Measurements from ENCODE around the gene PRKCZ. TPM values are rescaled to one million over a fixed set of nuclear protein-coding genes. Genes with fewer than 3 reads are reported as not detected.

The PRKCZ gene
- total RNA-seq, 2 experiments from 2014 or later = 6.8 to 12.8 TPM

GRCh38 chr1:2030076-2030871 is 19.9 kb upstream of the PRKCZ start:
- CTCF ChIA-PET = interaction anchor here (0.6 to 1.6 kb wide), 4 partner anchors 14 to 43 kb away, joined by 3 to 4 read pairs (median 4); no protein-coding TSS in a partner anchor
- Mint-ChIP-seq H3K27ac (no peak overlapping the region), H3K9me3 (ENCODE audit: low read depth) (no peaks in the 10 kb centered on the region)

GRCh38 chr1:2031546-2032540 is 18.4 kb upstream of the PRKCZ start:
- no peak for DNase-seq
- no peak for ATAC-seq
- Mint-ChIP-seq H3K27me3 (no peaks in the 10 kb centered on the region), H3K27ac (no peak overlapping the region), H3K9me3 (ENCODE audit: low read depth) (no peaks in the 10 kb centered on the region), H3K4me3 (no peak overlapping the region), H3K36me3 (no peaks in the 10 kb centered on the region), H3K4me1 (no peaks in the 10 kb centered on the region)
- CTCF ChIA-PET = interaction anchor here (1.2 to 1.6 kb wide), 2 partner anchors 12 to 15 kb away, joined by 3 to 4 read pairs; no protein-coding TSS in a partner anchor

More at GRCh38 chr1:2030076-2030871, 19.9 kb upstream of the PRKCZ start:
- DNase-seq = no peak
- Mint-ChIP-seq H3K4me3 (no peak overlapping the region), H3K36me3 (no peaks in the 10 kb centered on the region), H3K4me1 (peaks cover 2% of the 10 kb centered on the region), H3K27me3 (no peaks in the 10 kb centered on the region)
- no peak for ATAC-seq

DNA sequence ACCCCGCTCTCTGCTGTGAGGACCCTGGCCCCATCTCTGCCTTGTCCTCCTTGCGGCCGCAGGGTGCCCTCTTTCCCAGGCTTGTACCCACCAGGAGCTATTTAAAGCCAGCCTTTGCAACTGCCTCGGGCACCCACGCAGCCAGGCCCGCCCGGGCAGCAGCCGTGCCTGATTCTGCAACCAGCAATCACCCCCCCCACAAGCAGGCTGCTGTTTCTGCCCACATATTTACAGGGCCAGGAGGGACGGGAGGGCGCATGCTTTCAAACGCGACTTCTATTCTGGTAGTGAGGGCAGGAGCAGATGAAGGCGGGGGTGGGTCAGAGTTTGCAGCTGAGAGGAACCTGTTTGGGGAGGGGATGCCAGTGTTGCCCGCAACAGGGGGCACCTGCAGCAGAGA is 17.5 kb upstream of the PRKCZ start:
- ATAC-seq (no peak), DNase-seq (no peak)
- no peak overlapping the region for H3K4me3 Mint-ChIP-seq
- CTCF ChIA-PET = no interaction called here
- no peaks in the 10 kb centered on the region for H3K4me1 Mint-ChIP-seq
- no peaks in the 10 kb centered on the region for H3K36me3 Mint-ChIP-seq
- H3K27me3 Mint-ChIP-seq = no peaks in the 10 kb centered on the region
- no peak overlapping the region for H3K27ac Mint-ChIP-seq
- H3K9me3 Mint-ChIP-seq (ENCODE audit: low read depth) = no peaks in the 10 kb centered on the region

GRCh38 chr1:2033165-2033564 is 17.0 kb upstream of the PRKCZ start:
- H3K36me3 Mint-ChIP-seq = no peaks in the 10 kb centered on the region
- H3K4me1 Mint-ChIP-seq = no peaks in the 10 kb centered on the region
- no peaks in the 10 kb centered on the region for H3K9me3 Mint-ChIP-seq (ENCODE audit: low read depth)
- ATAC-seq (no peak), DNase-seq (no peak)
- H3K27me3 Mint-ChIP-seq = no peaks in the 10 kb centered on the region
- CTCF ChIA-PET = no interaction called here
- no peak overlapping the region for H3K4me3 Mint-ChIP-seq
- no peak overlapping the region for H3K27ac Mint-ChIP-seq

GRCh38 chr1:2036287-2036686 is 13.9 kb upstream of the PRKCZ start:
- ATAC-seq (no peak), DNase-seq (no peak)
- Mint-ChIP-seq H3K4me3 (no peak overlapping the region), H3K27me3 (no peaks in the 10 kb centered on the region), H3K9me3 (ENCODE audit: low read depth) (no peaks in the 10 kb centered on the region), H3K27ac (no peak overlapping the region), H3K4me1 (no peaks in the 10 kb centered on the region), H3K36me3 (no peaks in the 10 kb centered on the region)
- CTCF ChIA-PET = interaction anchor here (1.2 kb wide), 1 partner anchor 8 kb away, joined by 5 read pairs; no protein-coding TSS in a partner anchor

DNA sequence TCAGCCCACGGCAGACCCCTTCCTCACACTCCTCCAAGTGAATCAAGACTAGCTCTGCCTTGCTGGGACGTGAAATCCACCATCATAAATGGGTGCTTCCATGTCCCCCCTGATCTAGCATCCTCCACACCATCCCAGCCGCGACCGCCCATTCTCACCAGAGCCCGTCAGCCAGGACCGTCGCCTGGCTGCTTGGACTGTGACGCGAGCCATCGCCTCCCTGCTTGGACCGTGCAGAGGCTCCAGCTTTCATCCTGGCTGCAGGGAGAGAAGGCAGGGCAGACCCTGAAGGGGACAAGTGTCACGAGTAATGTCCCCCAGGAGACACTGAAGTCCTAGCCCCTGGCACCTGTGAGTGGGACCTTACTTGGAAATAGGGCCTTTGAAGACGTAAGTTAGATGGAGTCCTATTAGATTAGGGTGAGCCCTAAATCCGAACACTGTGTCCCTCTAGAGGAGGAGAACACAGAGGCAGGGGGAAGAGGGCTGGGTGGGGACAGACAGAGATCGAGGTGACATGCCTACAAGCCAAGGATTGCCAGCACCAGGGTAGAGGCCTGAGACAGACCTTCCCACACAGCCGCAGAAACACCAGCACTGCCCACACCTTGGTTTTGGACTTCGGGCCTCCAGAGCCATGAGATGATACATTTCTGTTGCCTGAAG is 12.8 kb upstream of the PRKCZ start:
- Mint-ChIP-seq H3K4me3 (no peak overlapping the region), H3K4me1 (no peaks in the 10 kb centered on the region), H3K36me3 (no peaks in the 10 kb centered on the region), H3K27ac (no peak overlapping the region), H3K27me3 (no peaks in the 10 kb centered on the region), H3K9me3 (ENCODE audit: low read depth) (no peaks in the 10 kb centered on the region)
- CTCF ChIA-PET = no interaction called here
- ATAC-seq = no peak
- DNase-seq = no peak

DNA sequence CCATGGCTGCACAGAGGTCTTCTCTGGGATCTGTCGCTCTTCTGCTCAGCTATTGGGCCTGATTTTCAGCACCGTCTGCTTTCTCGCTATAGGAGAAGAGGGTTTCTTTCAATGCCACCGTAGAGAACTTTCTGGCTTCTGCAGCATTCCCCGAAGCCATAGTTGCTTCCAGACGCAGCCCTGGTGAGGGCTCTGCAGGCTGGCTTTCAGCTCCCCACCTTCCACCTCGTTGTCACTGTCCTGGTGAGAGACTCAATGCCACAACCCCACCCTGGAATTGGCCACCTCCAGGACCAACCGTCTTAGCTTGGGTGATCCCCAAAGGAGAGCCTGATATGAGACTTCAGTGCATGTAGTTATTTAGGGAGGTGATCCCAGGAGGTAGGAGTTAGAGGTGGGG is 12.0 kb upstream of the PRKCZ start:
- H3K27me3 Mint-ChIP-seq = no peaks in the 10 kb centered on the region
- H3K36me3 Mint-ChIP-seq = no peaks in the 10 kb centered on the region
- H3K9me3 Mint-ChIP-seq (ENCODE audit: low read depth) = no peaks in the 10 kb centered on the region
- no peaks in the 10 kb centered on the region for H3K4me1 Mint-ChIP-seq
- H3K4me3 Mint-ChIP-seq = no peak overlapping the region
- DNase-seq (no peak), ATAC-seq (no peak)
- no peak overlapping the region for H3K27ac Mint-ChIP-seq
- CTCF ChIA-PET = no interaction called here

DNA sequence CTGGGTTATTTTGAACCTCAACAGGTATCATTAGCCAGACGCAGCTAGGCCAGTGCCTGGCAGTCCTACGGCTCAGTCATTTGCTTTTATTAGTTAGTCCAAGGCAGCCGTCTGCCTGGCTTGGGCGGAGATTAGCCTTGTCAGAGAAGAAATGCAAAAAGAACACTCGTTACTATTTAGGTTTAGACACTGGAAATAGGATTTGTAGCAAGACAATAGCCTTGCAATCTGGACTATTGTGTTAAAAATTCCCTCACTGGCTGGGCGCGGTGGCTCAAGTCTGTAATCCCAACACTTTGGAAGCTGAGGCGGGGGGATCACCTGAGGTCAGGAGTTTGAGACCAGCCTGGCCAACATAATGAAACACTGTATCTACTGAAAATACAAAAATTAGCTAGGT is 11.0 kb upstream of the PRKCZ start:
- H3K4me1 Mint-ChIP-seq = no peaks in the 10 kb centered on the region
- no peak overlapping the region for H3K27ac Mint-ChIP-seq
- CTCF ChIA-PET = no interaction called here
- no peak for ATAC-seq
- no peaks in the 10 kb centered on the region for H3K36me3 Mint-ChIP-seq
- H3K9me3 Mint-ChIP-seq (ENCODE audit: low read depth) = no peaks in the 10 kb centered on the region
- no peak overlapping the region for H3K4me3 Mint-ChIP-seq
- H3K27me3 Mint-ChIP-seq = no peaks in the 10 kb centered on the region
- DNase-seq = no peak

GRCh38 chr1:2041305-2041704 is 8.9 kb upstream of the PRKCZ start:
- DNase-seq (no peak), ATAC-seq (no peak)
- no peaks in the 10 kb centered on the region for H3K36me3 Mint-ChIP-seq
- no peak overlapping the region for H3K4me3 Mint-ChIP-seq
- H3K27ac Mint-ChIP-seq = no peak overlapping the region
- peaks cover 8% of the 10 kb centered on the region for H3K4me1 Mint-ChIP-seq
- H3K27me3 Mint-ChIP-seq = no peaks in the 10 kb centered on the region
- no peaks in the 10 kb centered on the region for H3K9me3 Mint-ChIP-seq (ENCODE audit: low read depth)
- CTCF ChIA-PET = interaction anchor here (1.2 kb wide), 1 partner anchor 81 kb away, joined by 3 read pairs; no protein-coding TSS in a partner anchor

DNA sequence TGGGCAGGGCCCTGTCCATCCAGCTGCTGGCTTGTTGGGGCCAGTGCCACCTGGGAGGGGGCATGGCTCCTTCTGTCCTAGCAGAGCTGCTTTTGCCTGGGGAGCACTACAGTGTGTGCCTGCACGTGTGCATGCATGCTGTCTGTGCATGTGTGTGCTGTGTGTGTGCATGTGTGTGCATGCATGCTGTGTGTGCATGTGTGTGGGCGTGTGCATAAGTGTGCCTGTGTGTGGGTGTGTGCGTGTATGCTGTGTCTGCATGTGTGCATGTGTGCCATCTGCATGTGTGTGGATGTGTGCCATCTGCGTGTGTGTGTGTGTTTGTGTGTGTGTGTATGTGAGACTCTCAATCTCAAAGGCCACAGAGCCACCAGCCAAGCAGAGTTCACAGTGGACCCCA is 8.3 kb upstream of the PRKCZ start:
- H3K9me3 Mint-ChIP-seq (ENCODE audit: low read depth) = no peaks in the 10 kb centered on the region
- no peaks in the 10 kb centered on the region for H3K27me3 Mint-ChIP-seq
- DNase-seq (no peak), ATAC-seq (no peak)
- H3K4me1 Mint-ChIP-seq = peaks cover 8% of the 10 kb centered on the region
- CTCF ChIA-PET = interaction anchor here (1.2 kb wide), 1 partner anchor 81 kb away, joined by 3 read pairs; no protein-coding TSS in a partner anchor
- H3K36me3 Mint-ChIP-seq = no peaks in the 10 kb centered on the region
- no peak overlapping the region for H3K27ac Mint-ChIP-seq
- no peak overlapping the region for H3K4me3 Mint-ChIP-seq

- no peak for DNase-seq
- no peaks in the 10 kb centered on the region for H3K9me3 Mint-ChIP-seq (ENCODE audit: low read depth)
- H3K27ac Mint-ChIP-seq = no peak overlapping the region
- no peaks in the 10 kb centered on the region for H3K36me3 Mint-ChIP-seq
- ATAC-seq = no peak
- peaks cover 2% of the 10 kb centered on the region for H3K27me3 Mint-ChIP-seq
- CTCF ChIA-PET = interaction anchor here (1.2 to 4.3 kb wide), 6 partner anchors 13 to 135 kb away, joined by 3 to 84 read pairs (median 10); no protein-coding TSS in a partner anchor
- peaks cover 8% of the 10 kb centered on the region for H3K4me1 Mint-ChIP-seq
- H3K4me3 Mint-ChIP-seq = no peak overlapping the region
Measured at GRCh38 chr1:2042830-2043773, 7.1 kb upstream of the PRKCZ start.

- Mint-ChIP-seq H3K27me3 (peaks cover 10% of the 10 kb centered on the region), H3K27ac (no peak overlapping the region), H3K9me3 (ENCODE audit: low read depth) (no peaks in the 10 kb centered on the region), H3K4me3 (no peak overlapping the region), H3K4me1 (peaks cover 8% of the 10 kb centered on the region), H3K36me3 (no peaks in the 10 kb centered on the region)
- ATAC-seq (no peak), DNase-seq (no peak)
- CTCF ChIA-PET = interaction anchor here (0.8 to 4.3 kb wide), 25 partner anchors 7 to 264 kb away, joined by 3 to 84 read pairs (median 6); partner anchors contain the start of genes CFAP74 and GABRD
Measured at GRCh38 chr1:2043886-2044285, 6.3 kb upstream of the PRKCZ start.
